IgD-negative memory B cell (primary cell): Measurements from ENCODE around the gene STIM2. TPM values are rescaled to one million over a fixed set of nuclear protein-coding genes. Genes with fewer than 3 reads are reported as not detected.

Experiments used
- H3K27ac Mint-ChIP-seq, 3 donors: one replicate each; pipeline ENCODE4 v1.8.0; 2020 to 2022; ENCODE audit warnings: mild to moderate bottlenecking in 3 of 3, mixed read lengths in 3 of 3, moderate library complexity in 1 of 3
- H3K27me3 Mint-ChIP-seq: one replicate; pipeline ENCODE4 v1.8.0; 2021; ENCODE audit warnings: mixed read lengths
- H3K36me3 Mint-ChIP-seq: one replicate; pipeline ENCODE4 v1.8.0; 2020; ENCODE audit warnings: mild to moderate bottlenecking, mixed read lengths
- H3K4me1 Mint-ChIP-seq, 3 donors: one replicate each; pipeline ENCODE4 v1.8.0; 2020 to 2022; ENCODE audit warnings: mixed read lengths in 3 of 3, mild to moderate bottlenecking in 1 of 3
- H3K4me3 Mint-ChIP-seq, 4 donors: one replicate each; pipeline ENCODE4 v1.8.0; 2020 to 2022; ENCODE audit warnings: mild to moderate bottlenecking in 4 of 4, mixed read lengths in 4 of 4, moderate library complexity in 3 of 4
- H3K9me3 Mint-ChIP-seq, 3 donors: one replicate each; pipeline ENCODE4 v1.8.0; 2020 to 2021; ENCODE audit warnings: mixed read lengths in 3 of 3, mild to moderate bottlenecking in 1 of 3
- polyA plus RNA-seq: library from polyadenylated mRNA; unstranded; fragments of 300-500 nt; fragmentation: Illumina TruSeq; gene quantifications from one replicate; pipeline ENCODE4 v1.2.3, GENCODE V29; 2021

STIM2 gene
- polyA plus RNA-seq, 1 donor from 2014 or later: 22.4 TPM

DNA sequence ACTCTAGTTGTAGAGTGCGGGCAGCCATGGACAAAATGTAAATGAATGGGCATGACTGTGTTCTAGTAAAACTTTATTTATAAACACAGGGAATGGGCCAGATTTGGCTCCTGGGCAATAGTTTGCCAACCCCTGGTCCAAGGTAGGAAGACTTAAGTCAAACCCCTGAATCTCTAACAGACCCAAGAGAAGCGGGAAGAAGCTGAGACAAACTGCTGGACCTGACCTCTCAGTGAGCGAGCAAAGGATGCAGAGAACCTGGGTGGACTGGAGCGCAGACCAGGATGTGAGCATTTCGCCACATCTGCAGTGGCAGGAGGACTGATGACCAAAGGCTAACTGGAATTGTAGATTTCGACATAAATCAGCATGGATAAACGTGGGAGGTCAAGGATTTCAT is 201.6 kb downstream of the STIM2 start:
- H3K4me3 Mint-ChIP-seq: no peak overlapping the region
- peaks cover 12% of the 10 kb centered on the region for H3K27me3 Mint-ChIP-seq
- peaks cover 0 to 1% (median 0%) of the 10 kb centered on the region in 3 donors for H3K9me3 Mint-ChIP-seq
- no peaks in the 10 kb centered on the region for H3K4me1 Mint-ChIP-seq
- peak overlapping the region in 1 of 3 donors; percentile 9 for H3K27ac Mint-ChIP-seq
- H3K36me3 Mint-ChIP-seq: no peaks in the 10 kb centered on the region

DNA sequence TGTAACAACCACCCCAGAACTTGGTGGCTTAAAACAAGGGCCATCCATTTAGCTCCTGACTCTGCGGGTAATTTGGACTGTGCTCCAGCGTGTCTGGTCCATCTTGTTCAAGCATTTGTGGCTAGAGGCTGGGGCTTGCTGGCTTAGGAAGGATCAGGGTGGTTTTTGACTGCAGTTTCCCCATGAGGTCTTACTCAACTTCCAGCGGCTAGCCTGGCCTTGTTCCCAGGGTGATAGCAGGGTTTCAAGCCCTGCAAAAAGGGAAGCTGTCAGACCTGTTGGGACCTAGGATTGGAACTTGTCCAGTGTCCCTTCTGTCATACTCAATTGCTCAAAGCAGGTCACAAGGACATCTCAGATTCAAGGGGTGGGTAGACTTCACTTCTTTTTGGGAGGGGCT is 205.9 kb downstream of the STIM2 start:
- no peaks in the 10 kb centered on the region for H3K36me3 Mint-ChIP-seq
- H3K9me3 Mint-ChIP-seq: peaks cover 2 to 5% (median 4%) of the 10 kb centered on the region in 3 donors
- peaks cover 8% of the 10 kb centered on the region for H3K27me3 Mint-ChIP-seq
- H3K4me1 Mint-ChIP-seq: no peaks in the 10 kb centered on the region
- H3K4me3 Mint-ChIP-seq: no peak overlapping the region
- H3K27ac Mint-ChIP-seq: peak overlapping the region in 1 of 3 donors; percentile 43

DNA sequence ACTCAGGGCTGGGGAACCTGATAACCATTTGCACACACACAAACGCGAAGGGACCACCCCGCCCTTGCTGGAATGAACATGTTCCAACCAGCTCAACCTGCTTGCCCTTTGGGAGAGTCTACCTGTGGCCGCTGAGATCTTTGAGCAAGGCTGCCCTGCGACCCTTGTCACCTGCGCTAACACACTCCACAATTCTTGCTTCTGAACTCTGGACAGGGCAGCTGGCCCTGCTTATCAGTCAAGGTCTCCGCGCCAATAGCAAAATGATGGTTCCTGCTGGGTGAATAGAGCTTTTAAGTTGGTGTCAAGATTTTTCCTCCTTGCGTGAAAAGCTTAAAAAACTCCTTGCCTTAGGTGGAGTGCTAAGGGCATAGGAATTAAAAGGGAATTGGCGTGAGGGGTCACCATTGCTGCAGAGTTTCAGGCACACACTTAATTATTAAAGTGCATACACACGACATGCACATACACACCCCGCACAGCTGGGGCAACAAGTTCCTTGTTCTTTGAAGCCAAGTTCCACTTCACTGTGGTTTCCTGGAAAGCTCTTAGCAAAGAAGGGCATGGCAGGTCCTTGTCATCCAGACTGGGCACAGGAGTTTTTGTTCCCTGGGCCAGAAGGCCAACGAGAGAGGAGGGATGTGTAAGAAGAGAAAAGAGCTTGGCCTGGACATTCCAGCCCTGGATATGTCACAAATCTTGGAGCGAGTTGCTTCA is 207.7 kb downstream of the STIM2 start:
- Mint-ChIP-seq H3K4me1 (no peaks in the 10 kb centered on the region), H3K36me3 (no peaks in the 10 kb centered on the region), H3K27ac (no peak overlapping the region), H3K9me3 (peaks cover 2 to 5% (median 4%) of the 10 kb centered on the region in 3 donors), H3K27me3 (peaks cover 3% of the 10 kb centered on the region), H3K4me3 (no peak overlapping the region)
